Measurements from ENCODE around the gene PPP1R11. TPM values are rescaled to one million over a fixed set of nuclear protein-coding genes. Genes with fewer than 3 reads are reported as not detected.

The PPP1R11 gene
- total RNA-seq, 1 donor from 2014 or later, result 73.4 TPM

DNA sequence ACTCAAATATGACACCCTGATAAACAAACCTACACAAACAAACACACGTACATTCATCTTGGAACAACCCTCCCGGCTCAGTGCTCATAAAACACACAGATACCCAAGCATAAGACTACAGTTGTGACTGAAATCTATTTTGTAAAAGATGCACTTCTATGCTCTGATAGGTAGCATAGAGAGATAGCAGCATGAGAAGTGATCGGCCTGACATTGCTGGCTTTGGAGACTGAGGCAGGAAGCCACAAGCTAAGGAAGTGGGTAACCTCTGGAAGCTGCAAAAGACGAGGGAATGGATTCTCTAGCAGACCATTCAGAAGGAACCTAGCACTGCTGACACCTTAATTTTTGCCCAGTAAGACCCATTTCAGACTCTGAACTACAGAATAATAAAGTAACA, 10.2 kb downstream of the PPP1R11 start:
- DNase-seq (ENCODE audit: low read depth), result no peak
- Histone ChIP-seq H3K27me3 (ENCODE audit: control insufficient read depth, insufficient read depth, low read length) (peaks cover 64% of the 10 kb centered on the region), H3K36me3 (ENCODE audit: control insufficient read depth, insufficient read depth, low read length) (no peaks in the 10 kb centered on the region), H3K4me3 (ENCODE audit: low read depth, low read length) (no peak overlapping the region)
- TF ChIP-seq, protein P1, sequence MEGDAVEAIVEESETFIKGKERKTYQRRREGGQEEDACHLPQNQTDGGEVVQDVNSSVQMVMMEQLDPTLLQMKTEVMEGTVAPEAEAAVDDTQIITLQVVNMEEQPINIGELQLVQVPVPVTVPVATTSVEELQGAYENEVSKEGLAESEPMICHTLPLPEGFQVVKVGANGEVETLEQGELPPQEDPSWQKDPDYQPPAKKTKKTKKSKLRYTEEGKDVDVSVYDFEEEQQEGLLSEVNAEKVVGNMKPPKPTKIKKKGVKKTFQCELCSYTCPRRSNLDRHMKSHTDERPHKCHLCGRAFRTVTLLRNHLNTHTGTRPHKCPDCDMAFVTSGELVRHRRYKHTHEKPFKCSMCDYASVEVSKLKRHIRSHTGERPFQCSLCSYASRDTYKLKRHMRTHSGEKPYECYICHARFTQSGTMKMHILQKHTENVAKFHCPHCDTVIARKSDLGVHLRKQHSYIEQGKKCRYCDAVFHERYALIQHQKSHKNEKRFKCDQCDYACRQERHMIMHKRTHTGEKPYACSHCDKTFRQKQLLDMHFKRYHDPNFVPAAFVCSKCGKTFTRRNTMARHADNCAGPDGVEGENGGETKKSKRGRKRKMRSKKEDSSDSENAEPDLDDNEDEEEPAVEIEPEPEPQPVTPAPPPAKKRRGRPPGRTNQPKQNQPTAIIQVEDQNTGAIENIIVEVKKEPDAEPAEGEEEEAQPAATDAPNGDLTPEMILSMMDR (IDR thresholded peaks at IDR 0.05; ENCODE audit: insufficient read depth, low read length, poor library complexity, severe bottlenecking), result no peak

DNA sequence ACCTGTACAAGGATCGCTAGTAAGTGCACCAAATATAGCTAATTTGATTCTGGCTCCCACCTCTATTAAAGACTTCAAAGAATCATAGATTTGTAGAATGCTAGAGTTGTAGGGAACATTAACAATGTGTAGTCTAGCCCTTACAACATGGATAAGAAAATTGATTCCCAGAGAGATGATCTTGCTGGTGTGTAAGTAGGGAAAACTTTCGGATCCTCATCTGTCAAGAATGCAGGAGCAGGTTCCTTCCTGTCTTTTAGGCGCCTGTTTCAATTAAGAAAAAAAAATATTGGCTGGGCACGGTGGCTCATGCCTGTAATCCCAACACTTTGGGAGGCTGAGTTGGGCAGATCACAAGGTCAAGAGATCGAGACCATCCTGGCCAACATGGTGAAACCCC, 20.9 kb downstream of the PPP1R11 start:
- DNase-seq (ENCODE audit: low read depth), result no peak
- TF ChIP-seq, protein P1 (IDR thresholded peaks at IDR 0.05; ENCODE audit: insufficient read depth, low read length, poor library complexity, severe bottlenecking), result no peak
- Histone ChIP-seq H3K4me3 (ENCODE audit: low read depth, low read length) (no peak overlapping the region), H3K36me3 (ENCODE audit: control insufficient read depth, insufficient read depth, low read length) (no peaks in the 10 kb centered on the region), H3K27me3 (ENCODE audit: control insufficient read depth, insufficient read depth, low read length) (peaks cover 11% of the 10 kb centered on the region)

DNA sequence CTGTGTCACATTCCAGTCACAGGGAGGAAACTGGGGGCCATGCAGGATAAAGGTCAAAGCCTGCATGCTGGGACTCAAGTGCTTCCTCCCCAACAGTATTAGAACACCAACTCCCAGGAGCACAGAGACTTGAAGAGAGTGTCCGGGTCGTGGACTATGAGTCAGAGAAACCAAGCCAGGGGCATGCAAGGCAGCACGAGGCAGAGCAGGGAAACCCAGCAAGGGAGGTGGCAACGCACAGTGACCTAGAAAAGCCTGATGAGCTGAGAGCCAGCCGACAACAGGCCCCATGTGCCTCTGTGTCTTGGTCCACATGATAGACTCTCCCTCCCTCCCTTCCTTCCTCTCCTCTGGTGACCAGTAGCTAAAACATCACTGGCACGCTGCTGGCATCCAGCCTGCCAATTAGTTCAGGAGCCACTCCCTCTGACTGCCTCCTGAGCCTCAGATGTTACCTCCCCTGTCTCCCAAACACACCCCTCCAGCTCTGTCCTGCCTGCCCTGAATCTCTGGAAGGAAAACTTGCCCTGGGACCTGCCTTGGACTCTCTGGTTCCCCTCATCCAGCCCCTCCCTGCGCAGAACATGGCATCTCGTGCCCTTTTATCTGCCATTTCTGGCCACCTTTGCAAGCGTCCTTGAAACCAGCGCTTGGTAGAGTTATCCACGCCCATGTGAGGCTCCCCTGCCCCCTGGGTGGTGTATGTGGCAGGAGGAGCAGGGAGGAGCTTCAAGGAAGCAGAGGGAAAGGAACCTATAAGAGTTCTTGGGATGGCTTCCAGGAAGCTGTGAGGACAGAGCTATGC, 24.8 kb downstream of the PPP1R11 start:
- no peaks in the 10 kb centered on the region for H3K36me3 ChIP-seq (ENCODE audit: control insufficient read depth, insufficient read depth, low read length)
- H3K27me3 ChIP-seq (ENCODE audit: control insufficient read depth, insufficient read depth, low read length), result peaks cover 22% of the 10 kb centered on the region
- no peak overlapping the region for H3K4me3 ChIP-seq (ENCODE audit: low read depth, low read length)
- DNase-seq (ENCODE audit: low read depth), result no peak
- TF ChIP-seq, protein P1 (IDR thresholded peaks at IDR 0.05; ENCODE audit: insufficient read depth, low read length, poor library complexity, severe bottlenecking), result no peak

DNA sequence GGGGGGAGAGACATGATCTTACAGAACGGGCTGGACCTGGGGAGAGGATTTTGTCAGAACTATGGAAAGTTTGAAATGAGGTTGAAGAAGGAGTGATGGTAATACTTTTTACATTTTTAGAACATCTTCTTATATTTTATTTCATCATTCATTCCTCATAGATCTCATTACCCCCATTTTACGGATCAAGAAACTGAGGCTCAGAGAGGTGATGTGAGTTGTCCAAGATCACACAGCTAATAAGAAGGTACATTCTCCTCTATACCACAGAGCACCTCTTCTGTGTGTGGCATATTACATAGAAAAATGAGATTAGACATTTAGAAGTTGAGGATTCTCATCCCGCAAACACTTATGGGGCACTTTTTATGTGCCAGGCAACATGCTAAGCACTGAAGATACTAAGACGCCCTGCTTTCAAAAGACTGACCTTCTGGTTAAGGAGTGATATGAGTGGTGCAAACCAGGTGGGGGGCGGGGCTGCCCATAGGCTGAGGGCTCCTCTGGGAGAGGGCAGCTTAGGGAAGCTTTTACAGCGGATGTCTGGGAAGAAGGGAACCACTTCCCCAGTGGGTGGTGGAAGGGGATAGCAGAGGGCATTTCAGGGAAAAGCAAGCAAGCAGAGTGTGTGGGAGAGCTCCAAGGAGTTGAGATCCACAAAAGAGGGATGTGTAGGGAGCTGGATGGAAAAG, 26.0 kb downstream of the PPP1R11 start:
- H3K27me3 ChIP-seq (ENCODE audit: control insufficient read depth, insufficient read depth, low read length), result peaks cover 29% of the 10 kb centered on the region
- TF ChIP-seq, protein P1 (IDR thresholded peaks at IDR 0.05; ENCODE audit: insufficient read depth, low read length, poor library complexity, severe bottlenecking), result no peak

DNA sequence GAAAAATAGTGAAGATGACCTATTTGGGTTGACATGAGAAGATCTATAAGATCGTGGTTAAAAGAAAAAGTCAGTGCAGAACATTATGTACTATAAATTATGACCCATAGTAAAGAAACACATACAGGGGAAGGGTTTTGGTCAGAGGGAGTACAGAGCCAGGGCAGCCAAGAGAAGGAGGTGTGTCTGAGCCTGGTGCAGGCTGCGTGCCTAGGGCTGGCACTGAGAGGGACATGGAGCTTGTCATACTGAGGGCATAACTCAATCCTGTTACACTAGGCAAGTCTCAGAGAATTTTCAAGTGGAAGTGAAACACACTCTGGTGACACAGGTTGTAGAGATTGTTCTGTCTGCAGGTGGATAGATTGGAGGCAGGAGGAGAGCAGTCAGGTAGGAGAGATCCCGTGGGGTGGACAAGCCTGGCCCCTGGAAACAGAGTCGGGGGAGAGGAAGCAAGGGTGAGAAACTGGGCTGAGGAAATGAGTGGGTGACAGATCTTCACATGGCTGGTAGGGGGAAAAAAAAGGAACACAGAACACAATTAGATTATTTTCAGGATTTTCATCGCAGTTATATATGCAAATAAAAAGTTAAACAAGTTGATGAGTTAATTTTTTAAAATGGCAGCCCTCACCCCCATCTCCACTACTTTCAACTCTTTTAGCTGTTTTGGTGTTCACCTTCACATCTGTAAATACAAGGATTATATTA, 27.1 kb downstream of the PPP1R11 start:
- Histone ChIP-seq H3K27me3 (ENCODE audit: control insufficient read depth, insufficient read depth, low read length) (peaks cover 35% of the 10 kb centered on the region), H3K36me3 (ENCODE audit: control insufficient read depth, insufficient read depth, low read length) (no peaks in the 10 kb centered on the region), H3K4me3 (ENCODE audit: low read depth, low read length) (no peak overlapping the region)
- TF ChIP-seq, protein P1 (IDR thresholded peaks at IDR 0.05; ENCODE audit: insufficient read depth, low read length, poor library complexity, severe bottlenecking), result no peak
- DNase-seq (ENCODE audit: low read depth), result no peak

More for the DNA sequence above, 26.0 kb downstream of the PPP1R11 start:
- no peaks in the 10 kb centered on the region for H3K36me3 ChIP-seq (ENCODE audit: control insufficient read depth, insufficient read depth, low read length)
- H3K4me3 ChIP-seq (ENCODE audit: low read depth, low read length), result no peak overlapping the region
- DNase-seq (ENCODE audit: low read depth), result no peak
